Measurements from ENCODE around the gene TOM1. TPM values are rescaled to one million over a fixed set of nuclear protein-coding genes. Genes with fewer than 3 reads are reported as not detected.

The TOM1 gene
- total and polyA plus RNA-seq, 2 of the 13 experiments (the other 11 are each of a cell fraction or from before 2014, with no cell fraction given) = 30.8 to 87.3 TPM

GRCh38 chr22:35299673-35300499, at the start of gene TOM1 (continued):
- TF ChIP-seq ZNF124 (CRISPR knock-in tag; IDR thresholded peaks at IDR 0.05) (no peak), TP53 (CRISPR knock-in tag; conservative IDR thresholded peaks at IDR 0.05) (0 out of 2 replicates have a peak, but pooled peaks have one; percentile 30), SP2 (CRISPR knock-in tag; IDR thresholded peaks at IDR 0.05) (peak; percentile 100), ZHX2 (IDR thresholded peaks at IDR 0.05; ENCODE audit: low read depth) (peak; percentile 70; the same call in 1 of the 2 replicates), ZHX2 (CRISPR knock-in tag; IDR thresholded peaks at IDR 0.05; ENCODE audit: borderline replicate concordance) (no peak), ZNF12 (CRISPR knock-in tag; IDR thresholded peaks at IDR 0.05) (0 out of 2 replicates have a peak, but pooled peaks have one; percentile 7), ZNF556 (CRISPR knock-in tag; IDR thresholded peaks at IDR 0.05; ENCODE audit: borderline replicate concordance) (peak; percentile 50; the same call in 1 of the 2 replicates), ELF3 (CRISPR knock-in tag; IDR thresholded peaks at IDR 0.05) (no peak; the same call in 1 of the 2 replicates), CEBPG (CRISPR knock-in tag; IDR thresholded peaks at IDR 0.05) (0 out of 2 replicates have a peak, but pooled peaks have one; percentile 10), ZNF570 (CRISPR knock-in tag; IDR thresholded peaks at IDR 0.05; ENCODE audit: borderline replicate concordance) (0 out of 2 replicates have a peak, but pooled peaks have one; percentile 47), CHD4 (IDR thresholded peaks at IDR 0.05; ENCODE audit: borderline replicate concordance, low read length) (no peak), NCOA2 (CRISPR knock-in tag; IDR thresholded peaks at IDR 0.05) (no peak), ZNF512B (CRISPR knock-in tag; IDR thresholded peaks at IDR 0.05; ENCODE audit: borderline replicate concordance) (no peak), ZNF414 (CRISPR knock-in tag; IDR thresholded peaks at IDR 0.05) (peak; percentile 71; the same call in 1 of the 2 replicates), ZNF572 (CRISPR knock-in tag; IDR thresholded peaks at IDR 0.05) (peak; percentile 51; the same call in 1 of the 2 replicates), ZNF549 (CRISPR knock-in tag; IDR thresholded peaks at IDR 0.05) (no peak), ZMYM3 (CRISPR knock-in tag; IDR thresholded peaks at IDR 0.05) (peak; percentile 40; the same call in 1 of the 2 replicates), ZNF777 (CRISPR knock-in tag; IDR thresholded peaks at IDR 0.05) (peak; percentile 32; the same call in 1 of the 2 replicates), PHF21A (CRISPR knock-in tag; IDR thresholded peaks at IDR 0.05) (peak; percentile 34; the same call in 1 of the 2 replicates), ARNTL (CRISPR knock-in tag; IDR thresholded peaks at IDR 0.05) (0 out of 2 replicates have a peak, but pooled peaks have one; percentile 45)
